OCI-LY1 (cell line): ENCODE results near the gene VWDE.

Experiments
- H2AFZ ChIP-seq: fragments of 200-600 bp; sonication (generic), shearing (Covaris generic); 2 replicates; pipeline ENCODE4 v1.6.0; 2014; ENCODE audit warnings: antibody characterized with exemption, mild to moderate bottlenecking, low read length
- H3F3A ChIP-seq: fragments of 200-600 bp; sonication (generic), shearing (Covaris generic); 2 replicates; pipeline ENCODE4 v1.6.0; 2014; ENCODE audit warnings: mild to moderate bottlenecking, antibody characterized with exemption, low read length, moderate library complexity; ENCODE audit not compliant: insufficient read depth
- H3K27ac ChIP-seq: fragments of 200-600 bp; sonication (generic); 2 replicates; pipeline ENCODE4 v1.5.1; 2014; ENCODE audit warnings: low read length, mixed run types, mild to moderate bottlenecking, low read depth; ENCODE audit not compliant: poor library complexity, severe bottlenecking
- H3K27me3 ChIP-seq: fragments of 200-600 bp; sonication (generic); 2 replicates; pipeline ENCODE4 v1.6.0; 2014; ENCODE audit warnings: antibody characterized with exemption, mild to moderate bottlenecking, low read length, moderate library complexity; ENCODE audit not compliant: insufficient read depth
- H3K36me3 ChIP-seq: fragments of 200-600 bp; sonication (generic); 2 replicates; pipeline ENCODE4 v1.6.1; 2014; ENCODE audit warnings: mild to moderate bottlenecking, antibody characterized with exemption, low read length, moderate library complexity, mixed read lengths; ENCODE audit not compliant: insufficient read depth
- H3K4me1 ChIP-seq: fragments of 200-600 bp; sonication (generic); 2 replicates; pipeline ENCODE4 v1.5.1; 2014; ENCODE audit warnings: mild to moderate bottlenecking, low read length, moderate library complexity; ENCODE audit not compliant: insufficient read depth, severe bottlenecking
- H3K4me2 ChIP-seq: fragments of 200-600 bp; sonication (generic), shearing (Covaris generic); 2 replicates; pipeline ENCODE4 v1.6.1; 2014; ENCODE audit warnings: low read length
- H3K4me3 ChIP-seq: fragments of 200-600 bp; sonication (generic); 2 replicates; pipeline ENCODE4 v1.5.1; 2014; ENCODE audit warnings: low read length, low read depth, mild to moderate bottlenecking, mixed read lengths; ENCODE audit not compliant: poor library complexity, severe bottlenecking
- H3K79me2 ChIP-seq: fragments of 200-600 bp; shearing (Covaris generic); 2 replicates; pipeline ENCODE4 v1.6.1; 2016; ENCODE audit warnings: mixed run types, low read length, mixed read lengths; ENCODE audit not compliant: insufficient read depth
- H3K9ac ChIP-seq: fragments of 200-600 bp; sonication (generic), shearing (Covaris generic); 2 replicates; pipeline ENCODE4 v1.6.1; 2014; ENCODE audit warnings: mild to moderate bottlenecking, low read length, mixed read lengths
- H3K9me2 ChIP-seq: fragments of 200-600 bp; sonication (generic), shearing (Covaris generic); 2 replicates; pipeline ENCODE4 v1.6.1; 2014; ENCODE audit warnings: low read depth, mild to moderate bottlenecking, low read length, mixed read lengths
- H3K9me3 ChIP-seq: fragments of 200-600 bp; shearing (Covaris generic); 2 replicates; pipeline ENCODE4 v1.6.1; 2014; ENCODE audit warnings: low read length, mixed read lengths
- H4K20me1 ChIP-seq: fragments of 200-600 bp; sonication (generic), shearing (Covaris generic); 2 replicates; pipeline ENCODE4 v1.6.0; 2016; ENCODE audit warnings: mild to moderate bottlenecking, low read length; ENCODE audit not compliant: insufficient read depth
- EZH2 ChIP-seq: fragments of 200-600 bp; sonication (generic), shearing (Covaris generic); IDR thresholded peaks from 2 replicates; pipeline ENCODE4 v1.8.0; 2017; ENCODE audit warnings: borderline replicate concordance, mixed run types, mild to moderate bottlenecking, antibody characterized with exemption, low read length, moderate library complexity, mixed read lengths
- TF ChIP-seq, protein P1 (sequence below): fragments of 200-600 bp; sonication (generic), shearing (Covaris generic); IDR thresholded peaks from 2 replicates; pipeline ENCODE4 v1.5.1; 2017; ENCODE audit warnings: mild to moderate bottlenecking, antibody characterized with exemption, low read length, moderate library complexity, mixed read lengths

Gene VWDE

DNA sequence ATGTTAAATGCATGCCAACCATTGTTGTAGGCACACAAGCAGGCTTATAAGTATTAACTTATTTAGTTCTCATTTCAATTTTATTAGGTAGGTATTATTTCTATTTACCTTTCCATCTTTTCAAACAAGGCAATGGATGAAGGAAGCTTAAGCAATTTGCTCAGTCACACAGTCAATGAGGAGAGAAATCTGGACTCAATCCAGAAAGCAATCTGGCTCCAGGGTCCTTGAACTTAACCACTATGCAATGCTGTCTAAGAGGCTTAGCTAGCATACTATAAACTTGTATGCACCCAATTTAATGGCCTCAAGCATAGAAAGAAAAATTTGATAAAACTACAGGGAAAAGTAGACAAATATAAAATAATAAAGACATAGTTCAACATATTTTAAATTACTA, 88.6 kb downstream of the VWDE start:
- no peaks in the 10 kb centered on the region for H3K79me2 ChIP-seq
- no peaks in the 10 kb centered on the region for H3F3A ChIP-seq
- no peaks in the 10 kb centered on the region for H4K20me1 ChIP-seq
- H3K27me3 ChIP-seq: no peaks in the 10 kb centered on the region
- no peak for TF ChIP-seq EZH2
- TF ChIP-seq, protein P1, sequence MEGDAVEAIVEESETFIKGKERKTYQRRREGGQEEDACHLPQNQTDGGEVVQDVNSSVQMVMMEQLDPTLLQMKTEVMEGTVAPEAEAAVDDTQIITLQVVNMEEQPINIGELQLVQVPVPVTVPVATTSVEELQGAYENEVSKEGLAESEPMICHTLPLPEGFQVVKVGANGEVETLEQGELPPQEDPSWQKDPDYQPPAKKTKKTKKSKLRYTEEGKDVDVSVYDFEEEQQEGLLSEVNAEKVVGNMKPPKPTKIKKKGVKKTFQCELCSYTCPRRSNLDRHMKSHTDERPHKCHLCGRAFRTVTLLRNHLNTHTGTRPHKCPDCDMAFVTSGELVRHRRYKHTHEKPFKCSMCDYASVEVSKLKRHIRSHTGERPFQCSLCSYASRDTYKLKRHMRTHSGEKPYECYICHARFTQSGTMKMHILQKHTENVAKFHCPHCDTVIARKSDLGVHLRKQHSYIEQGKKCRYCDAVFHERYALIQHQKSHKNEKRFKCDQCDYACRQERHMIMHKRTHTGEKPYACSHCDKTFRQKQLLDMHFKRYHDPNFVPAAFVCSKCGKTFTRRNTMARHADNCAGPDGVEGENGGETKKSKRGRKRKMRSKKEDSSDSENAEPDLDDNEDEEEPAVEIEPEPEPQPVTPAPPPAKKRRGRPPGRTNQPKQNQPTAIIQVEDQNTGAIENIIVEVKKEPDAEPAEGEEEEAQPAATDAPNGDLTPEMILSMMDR: no peak
- H3K4me2 ChIP-seq: no peak overlapping the region
- H3K9me2 ChIP-seq: no peaks in the 10 kb centered on the region
- no peak overlapping the region for H3K27ac ChIP-seq
- H3K4me1 ChIP-seq: no peaks in the 10 kb centered on the region
- H3K9me3 ChIP-seq: no peaks in the 10 kb centered on the region
- H3K4me3 ChIP-seq: no peak overlapping the region
- H3K36me3 ChIP-seq: no peaks in the 10 kb centered on the region
- H3K9ac ChIP-seq: no peak overlapping the region
- H2AFZ ChIP-seq: no peak overlapping the region

DNA sequence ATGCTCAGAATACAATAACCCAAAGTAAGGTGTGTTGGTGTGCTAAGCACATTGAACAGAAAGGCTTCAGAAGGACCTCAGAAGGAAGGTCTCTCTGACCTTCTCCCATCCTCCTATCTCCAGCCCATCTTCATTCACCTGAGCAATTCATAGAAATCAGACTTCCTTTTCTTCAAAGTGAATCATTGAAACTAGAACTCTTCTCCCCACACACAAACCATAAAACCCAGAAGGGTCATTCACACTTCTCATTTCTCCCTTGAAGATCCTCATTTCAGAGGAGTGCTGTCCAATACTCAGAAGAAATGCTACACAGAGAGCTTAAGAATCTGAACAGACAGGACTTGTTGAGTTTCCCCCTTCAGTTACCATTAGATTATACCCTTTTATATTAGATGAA, 89.5 kb downstream of the VWDE start:
- H2AFZ ChIP-seq: no peak overlapping the region
- no peaks in the 10 kb centered on the region for H3K79me2 ChIP-seq
- H3K4me1 ChIP-seq: no peaks in the 10 kb centered on the region
- H3K36me3 ChIP-seq: no peaks in the 10 kb centered on the region
- H4K20me1 ChIP-seq: no peaks in the 10 kb centered on the region
- no peaks in the 10 kb centered on the region for H3K9me3 ChIP-seq
- no peaks in the 10 kb centered on the region for H3K27me3 ChIP-seq
- H3K9me2 ChIP-seq: no peaks in the 10 kb centered on the region
- H3F3A ChIP-seq: no peaks in the 10 kb centered on the region
- H3K27ac ChIP-seq: no peak overlapping the region
- H3K9ac ChIP-seq: no peak overlapping the region
- no peak overlapping the region for H3K4me3 ChIP-seq
- no peak overlapping the region for H3K4me2 ChIP-seq
- TF ChIP-seq, protein P1: no peak
- TF ChIP-seq EZH2: no peak

DNA sequence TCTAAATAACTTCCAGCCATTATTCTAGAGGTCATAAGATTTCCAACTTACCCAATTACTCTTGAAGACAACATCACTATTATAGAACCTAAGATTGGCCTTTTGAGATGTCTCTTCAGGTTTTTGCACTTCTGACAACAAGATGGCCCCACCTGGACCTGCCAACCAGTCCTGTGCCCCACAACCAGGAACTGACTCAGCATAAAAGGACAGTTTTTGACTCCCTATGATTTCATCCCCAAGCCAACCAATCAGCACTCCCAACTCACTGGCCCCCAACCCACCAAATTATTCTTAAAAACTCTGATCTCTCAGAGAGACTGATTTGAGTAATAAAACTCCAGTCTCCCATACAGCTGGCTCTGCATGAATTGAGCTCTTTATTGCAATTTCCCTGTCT, 98.2 kb downstream of the VWDE start:
- no peaks in the 10 kb centered on the region for H4K20me1 ChIP-seq
- TF ChIP-seq EZH2: no peak
- TF ChIP-seq, protein P1: no peak
- no peaks in the 10 kb centered on the region for H3K9me2 ChIP-seq
- H3K79me2 ChIP-seq: no peaks in the 10 kb centered on the region
- H3K27me3 ChIP-seq: 0 out of 2 replicates have a peak, but pooled peaks cover 3% of the 10 kb centered on the region
- H3K9me3 ChIP-seq: no peaks in the 10 kb centered on the region
- H3K36me3 ChIP-seq: no peaks in the 10 kb centered on the region
- no peak overlapping the region for H3K27ac ChIP-seq
- no peak overlapping the region for H2AFZ ChIP-seq
- no peak overlapping the region for H3K9ac ChIP-seq
- no peaks in the 10 kb centered on the region for H3K4me1 ChIP-seq
- no peak overlapping the region for H3K4me2 ChIP-seq
- no peaks in the 10 kb centered on the region for H3F3A ChIP-seq
- no peak overlapping the region for H3K4me3 ChIP-seq
